ENCODE measurements around the gene AMZ1.
A peak's percentile ranks its signal among the peaks of the same experiment; 100 is the strongest.
"Not testable (repeated sequence)": the region's sequence is repeated elsewhere in the genome, so short reads cannot be mapped to it uniquely, and the experiment has no call there.

The AMZ1 gene

GRCh38 chr7:2691932-2692439, 4.0 kb downstream of the AMZ1 start:
- DNase-seq (ENCODE audit: low read depth) = not testable (repeated sequence)

GRCh38 chr7:2692543-2692942, 4.5 kb downstream of the AMZ1 start:
- no peak for DNase-seq (ENCODE audit: low read depth)

GRCh38 chr7:2693420-2694121, 5.6 kb downstream of the AMZ1 start:
- DNase-seq (ENCODE audit: low read depth) = not testable (repeated sequence)

- not testable (repeated sequence) for DNase-seq (ENCODE audit: low read depth)
Measured at GRCh38 chr7:2694122-2694436, 6.1 kb downstream of the AMZ1 start.

- DNase-seq (ENCODE audit: low read depth) = peak; percentile 73
Measured at GRCh38 chr7:2698581-2699288, 10.7 kb downstream of the AMZ1 start.

- DNase-seq (ENCODE audit: low read depth) = no peak
Measured at GRCh38 chr7:2699289-2699620, 11.3 kb downstream of the AMZ1 start.

GRCh38 chr7:2700141-2700850, 12.3 kb downstream of the AMZ1 start:
- no peak for DNase-seq (ENCODE audit: low read depth)

GRCh38 chr7:2701424-2701823, 13.4 kb downstream of the AMZ1 start:
- DNase-seq (ENCODE audit: low read depth) = no peak

GRCh38 chr7:2701832-2702593, 14.0 kb downstream of the AMZ1 start:
- DNase-seq (ENCODE audit: low read depth) = no peak

GRCh38 chr7:2702594-2702957, 14.6 kb downstream of the AMZ1 start:
- DNase-seq (ENCODE audit: low read depth) = no peak

- no peak for DNase-seq (ENCODE audit: low read depth)
Measured at GRCh38 chr7:2705371-2706096, 17.5 kb downstream of the AMZ1 start.

- no peak for DNase-seq (ENCODE audit: low read depth)
Measured at GRCh38 chr7:2706685-2707126, 18.7 kb downstream of the AMZ1 start.

- no peak for DNase-seq (ENCODE audit: low read depth)
Measured at GRCh38 chr7:2707481-2707880, 19.5 kb downstream of the AMZ1 start.

GRCh38 chr7:2708041-2708440, 20.0 kb downstream of the AMZ1 start:
- DNase-seq (ENCODE audit: low read depth) = no peak

GRCh38 chr7:2708547-2709310, 20.7 kb downstream of the AMZ1 start:
- no peak for DNase-seq (ENCODE audit: low read depth)

- DNase-seq (ENCODE audit: low read depth) = peak; percentile 61
Measured at GRCh38 chr7:2709553-2710285, 21.7 kb downstream of the AMZ1 start.

GRCh38 chr7:2710286-2710655, 22.3 kb downstream of the AMZ1 start:
- DNase-seq (ENCODE audit: low read depth) = peak; percentile 39

- DNase-seq (ENCODE audit: low read depth) = no peak
Measured at GRCh38 chr7:2710901-2711551, 23.0 kb downstream of the AMZ1 start.

- no peak for DNase-seq (ENCODE audit: low read depth)
Measured at GRCh38 chr7:2711895-2712675, 24.1 kb downstream of the AMZ1 start.
